Activated CD4-positive, alpha-beta T cell treated with anti-CD3 and anti-CD28 coated beads for 48 hours (primary cell): Measurements from ENCODE around the gene FBXL20.
"Not testable (repeated sequence)": the region's sequence is repeated elsewhere in the genome, so short reads cannot be mapped to it uniquely, and the experiment has no call there.

Source experiments
- DNase-seq: peaks from one replicate; pipeline ENCODE4 v3.0.0-alpha.2; 2020

The FBXL20 gene

DNA sequence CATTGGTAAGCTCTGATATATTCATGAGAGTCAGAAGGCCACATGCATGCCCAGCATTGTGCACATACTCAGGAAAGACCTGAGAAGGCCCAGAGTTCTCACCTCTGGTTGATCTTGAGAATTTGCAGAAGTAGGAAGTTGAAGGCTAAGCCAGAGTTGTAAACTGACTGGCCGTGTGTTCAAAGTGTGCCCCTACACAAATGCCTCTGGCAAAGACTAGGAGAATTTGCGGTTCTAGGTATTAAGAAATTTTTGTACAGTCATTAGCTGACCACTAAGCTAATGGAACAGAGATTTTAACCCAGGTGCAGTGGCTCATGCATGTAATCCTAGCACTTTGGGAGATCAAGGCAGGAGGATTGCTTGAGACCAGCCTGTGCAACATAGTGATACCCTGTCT lies 25.0 kb downstream of the FBXL20 start:
- no peak for DNase-seq

DNA sequence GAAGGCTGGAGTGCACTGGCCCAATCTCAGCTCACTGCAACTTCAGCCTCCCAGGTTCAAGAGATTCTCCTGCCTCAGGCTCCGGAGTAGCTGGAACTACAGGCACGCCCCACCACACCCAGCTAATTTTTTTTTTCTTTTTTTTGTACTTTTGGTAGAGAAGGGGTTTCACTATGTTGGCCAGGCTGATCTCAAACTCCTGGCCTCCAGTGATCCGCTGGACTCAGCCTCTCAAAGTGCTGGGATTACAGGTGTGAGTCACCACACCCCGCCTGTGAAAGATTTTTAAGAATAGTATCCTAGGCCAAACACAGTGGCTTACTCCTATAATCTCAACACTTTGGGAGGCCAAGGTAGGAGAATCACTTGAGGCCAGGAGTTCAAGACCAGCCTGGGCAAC lies 33.6 kb downstream of the FBXL20 start:
- DNase-seq, result not testable (repeated sequence)

DNA sequence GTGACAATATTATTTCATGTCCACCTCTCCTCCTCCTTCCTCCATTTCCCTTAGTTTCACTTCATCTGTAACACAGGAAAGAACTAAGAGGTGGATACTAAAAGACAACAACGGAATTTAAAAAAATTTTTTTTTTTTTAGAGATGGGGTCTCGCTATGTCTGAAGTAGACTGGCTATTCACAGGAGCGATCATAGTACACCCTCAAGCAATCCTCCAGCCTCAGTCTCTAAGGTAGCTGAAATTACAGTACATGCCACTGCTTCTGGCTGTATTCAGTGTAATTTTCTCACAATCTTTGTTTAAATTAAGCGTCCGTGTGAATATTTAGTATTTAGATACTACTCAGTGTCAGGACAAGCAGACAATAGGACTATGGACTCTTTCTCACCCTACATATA lies 35.6 kb downstream of the FBXL20 start:
- no peak for DNase-seq

DNA sequence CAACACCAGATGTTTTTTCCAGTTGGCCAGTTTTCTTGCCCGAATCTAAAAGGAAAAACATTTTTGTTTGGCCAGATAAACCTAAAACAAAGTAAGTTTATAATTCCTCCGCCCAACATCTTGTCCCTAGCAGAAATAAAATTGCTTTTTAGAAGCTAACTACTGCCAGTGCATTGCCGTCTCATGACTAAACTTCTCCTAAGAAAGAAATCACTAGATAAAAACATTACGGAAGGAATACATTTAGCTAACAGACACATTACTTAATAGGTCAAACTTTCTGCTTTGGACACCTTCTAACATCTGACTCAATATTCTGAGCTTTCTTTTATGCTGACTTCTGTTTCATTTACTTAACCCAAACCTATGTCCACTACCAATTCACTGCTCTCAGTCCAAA lies 36.2 kb downstream of the FBXL20 start:
- no peak for DNase-seq

- no peak for DNase-seq
Observed at GRCh38 chr17:39364236-39365025, 37.0 kb downstream of the FBXL20 start.

DNA sequence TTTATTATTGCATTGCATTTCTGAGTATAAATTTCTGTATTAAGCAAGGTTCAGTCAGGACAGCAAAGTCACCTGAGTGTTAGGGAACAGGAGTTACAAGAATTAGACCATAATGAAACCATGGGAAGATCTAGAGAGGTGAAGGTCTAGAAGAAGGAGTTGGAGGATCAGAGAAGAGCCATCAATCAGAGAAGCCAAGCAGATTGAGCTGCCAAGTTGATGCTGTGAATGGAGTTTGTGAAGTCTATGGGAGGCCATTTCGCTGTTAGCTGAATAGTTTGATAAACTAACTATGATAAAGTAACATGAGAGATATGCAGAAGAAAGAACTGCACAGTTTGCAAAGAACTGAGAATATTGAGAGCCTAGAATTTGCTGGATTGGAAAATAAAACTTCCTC lies 40.4 kb downstream of the FBXL20 start:
- no peak for DNase-seq

DNA sequence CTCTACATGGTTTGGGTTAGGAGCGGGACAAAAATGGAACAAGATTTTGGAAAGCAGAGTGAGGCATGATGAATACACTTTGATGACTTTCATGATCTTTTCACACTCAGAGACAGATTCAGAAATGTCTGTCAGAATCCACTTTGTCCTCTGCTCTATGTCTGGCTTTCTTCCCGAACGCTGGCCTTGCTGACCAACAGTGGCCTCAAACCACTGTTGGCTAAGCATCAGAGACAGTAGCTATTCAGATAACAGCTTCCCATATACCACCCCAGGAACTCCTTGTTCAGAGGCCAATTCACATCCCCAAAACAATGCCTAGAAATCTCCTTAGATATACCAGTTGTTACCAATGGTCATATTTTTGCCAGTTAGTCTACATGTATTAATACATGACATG lies 40.9 kb downstream of the FBXL20 start:
- no peak for DNase-seq

GRCh38 chr17:39359994-39360393 lies 41.4 kb downstream of the FBXL20 start:
- DNase-seq, result no peak

DNA sequence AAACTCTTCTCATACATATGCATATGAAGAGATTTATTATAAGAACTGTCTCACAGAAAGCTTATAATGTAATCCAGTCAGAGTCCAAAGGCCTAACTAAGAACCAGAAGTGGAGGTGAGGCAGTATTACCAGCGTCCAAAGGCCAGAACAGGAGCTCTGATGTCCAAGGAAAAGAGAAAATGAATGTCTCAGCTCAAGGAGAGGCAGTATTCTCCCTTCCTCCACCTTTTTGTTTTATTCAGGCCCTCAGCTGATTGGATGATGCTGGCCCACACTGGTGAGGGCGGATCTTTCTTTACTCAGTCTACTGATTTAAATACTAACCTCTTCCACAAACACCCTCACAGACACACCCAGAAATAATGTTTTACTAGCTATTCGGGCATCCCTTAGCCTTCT lies 43.4 kb downstream of the FBXL20 start:
- no peak for DNase-seq

GRCh38 chr17:39357488-39357887 lies 43.9 kb downstream of the FBXL20 start:
- DNase-seq, result no peak

GRCh38 chr17:39352986-39353385 lies 48.4 kb downstream of the FBXL20 start:
- DNase-seq, result no peak

- no peak for DNase-seq
Observed at GRCh38 chr17:39352511-39352910, 48.9 kb downstream of the FBXL20 start.

GRCh38 chr17:39351508-39351907 lies 49.9 kb downstream of the FBXL20 start:
- no peak for DNase-seq

- DNase-seq, result no peak
Observed at GRCh38 chr17:39349246-39349645, 52.2 kb downstream of the FBXL20 start.

DNA sequence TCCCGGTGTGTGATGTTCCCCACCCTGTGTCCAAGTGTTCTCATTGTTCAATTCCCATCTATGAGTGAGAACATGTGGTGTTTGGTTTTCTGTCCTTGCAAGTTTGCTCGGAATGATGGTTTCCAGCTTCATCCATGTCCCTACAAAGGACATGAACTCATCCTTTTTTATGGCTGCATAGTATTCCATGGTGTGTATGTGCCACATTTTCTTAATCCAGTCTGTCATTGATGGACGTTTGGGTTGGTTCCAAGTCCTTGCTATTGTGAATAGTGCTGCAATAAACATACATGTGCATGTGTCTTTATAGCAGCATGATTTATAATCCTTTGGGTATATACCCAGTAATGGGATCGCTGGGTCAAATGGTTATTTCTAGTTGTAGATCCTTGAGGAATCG lies 54.6 kb downstream of the FBXL20 start:
- DNase-seq, result not testable (repeated sequence)

GRCh38 chr17:39341541-39341940 lies 59.9 kb downstream of the FBXL20 start:
- no peak for DNase-seq

DNA sequence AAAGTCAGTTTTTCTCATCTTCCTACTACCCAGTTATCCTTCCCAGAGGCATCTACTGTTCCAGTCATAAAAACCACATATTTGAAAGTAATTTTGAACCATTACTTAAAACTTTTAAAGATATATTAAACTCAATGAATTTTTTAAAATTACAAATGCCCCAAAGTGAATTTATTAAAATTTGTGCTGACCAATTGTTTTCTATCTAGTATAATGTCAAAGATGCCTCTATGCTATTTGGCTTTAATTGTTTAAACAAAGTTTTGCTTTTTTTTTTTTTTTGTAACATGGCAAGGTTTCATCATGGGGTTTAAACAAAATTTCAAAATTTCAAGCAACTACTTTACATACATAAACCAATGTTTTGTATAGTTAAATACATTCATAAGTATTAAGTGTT lies 60.7 kb downstream of the FBXL20 start:
- DNase-seq, result no peak

GRCh38 chr17:39339272-39339671 lies 62.2 kb downstream of the FBXL20 start:
- no peak for DNase-seq

DNA sequence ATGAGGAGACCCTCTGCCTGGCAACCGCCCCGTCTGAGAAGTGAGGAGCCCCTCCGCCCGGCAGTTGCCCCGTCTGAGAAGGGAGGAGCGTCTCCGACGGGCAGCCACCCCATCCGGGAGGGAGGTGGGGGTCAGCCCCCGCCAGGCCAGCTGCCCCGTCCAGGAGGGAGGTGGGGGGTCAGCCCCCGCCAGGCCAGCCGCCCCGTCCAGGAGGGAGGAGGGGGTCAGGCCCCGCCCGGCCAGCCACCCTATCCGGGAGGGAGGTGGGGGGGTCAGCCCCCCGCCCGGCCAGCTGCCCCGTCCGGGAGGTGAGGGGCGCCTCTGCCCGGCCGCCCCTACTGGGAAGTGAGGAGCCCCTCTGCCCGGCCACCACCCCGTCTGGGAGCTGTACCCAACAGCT lies 63.8 kb downstream of the FBXL20 start:
- not testable (repeated sequence) for DNase-seq

- no peak for DNase-seq
Observed at GRCh38 chr17:39335704-39336223, 65.7 kb downstream of the FBXL20 start.

DNA sequence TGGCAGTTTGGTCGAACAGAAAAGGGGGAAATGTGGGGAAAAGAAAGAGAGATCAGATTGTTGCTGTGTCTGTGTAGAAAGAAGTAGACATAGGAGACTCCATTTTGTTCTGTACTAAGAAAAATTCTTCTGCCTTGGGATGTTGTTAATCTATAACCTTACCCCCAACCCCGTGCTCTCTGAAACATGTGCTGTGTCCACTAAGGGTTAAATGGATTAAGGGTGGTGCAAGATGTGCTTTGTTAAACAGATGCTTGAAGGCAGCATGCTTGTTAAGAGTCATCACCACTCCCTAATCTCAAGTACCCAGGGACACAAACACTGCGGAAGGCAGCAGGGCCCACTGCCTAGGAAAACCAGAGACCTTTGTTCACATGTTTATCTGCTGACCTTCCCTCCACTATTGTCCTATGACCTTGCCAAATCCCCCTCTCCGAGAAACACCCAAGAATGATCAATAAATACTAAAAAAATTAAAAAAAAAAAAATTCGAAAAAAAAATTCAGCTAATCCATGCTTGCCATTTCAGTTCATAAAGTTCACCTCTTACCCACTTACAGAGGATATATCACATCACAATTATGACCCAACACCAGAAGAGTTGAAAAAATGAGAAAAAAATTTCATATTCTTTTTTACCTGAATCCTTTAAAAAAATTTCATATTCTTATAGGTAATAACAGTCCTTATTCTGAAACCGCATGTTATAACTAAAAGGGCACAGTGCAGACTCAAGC lies 67.2 kb downstream of the FBXL20 start:
- DNase-seq, result not testable (repeated sequence)

DNA sequence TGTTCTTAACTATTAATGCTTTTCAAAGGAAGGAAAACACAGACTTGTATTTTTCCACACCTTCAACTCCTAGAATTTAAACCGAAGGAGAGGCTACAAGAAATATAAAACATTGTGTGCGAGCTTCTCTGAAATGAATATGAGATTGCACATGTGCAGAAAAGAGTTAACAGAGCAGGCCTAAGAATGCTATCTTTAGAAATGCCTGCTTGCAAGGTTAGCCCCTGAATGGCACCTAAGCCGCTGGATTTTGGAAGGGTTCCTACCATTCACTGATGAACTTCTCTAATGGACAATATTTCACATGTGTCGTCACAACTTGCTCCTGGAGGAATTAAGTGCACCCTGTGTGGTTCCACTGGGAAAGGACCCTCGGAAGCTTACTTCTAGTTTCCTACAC lies 69.3 kb downstream of the FBXL20 start:
- no peak for DNase-seq

DNA sequence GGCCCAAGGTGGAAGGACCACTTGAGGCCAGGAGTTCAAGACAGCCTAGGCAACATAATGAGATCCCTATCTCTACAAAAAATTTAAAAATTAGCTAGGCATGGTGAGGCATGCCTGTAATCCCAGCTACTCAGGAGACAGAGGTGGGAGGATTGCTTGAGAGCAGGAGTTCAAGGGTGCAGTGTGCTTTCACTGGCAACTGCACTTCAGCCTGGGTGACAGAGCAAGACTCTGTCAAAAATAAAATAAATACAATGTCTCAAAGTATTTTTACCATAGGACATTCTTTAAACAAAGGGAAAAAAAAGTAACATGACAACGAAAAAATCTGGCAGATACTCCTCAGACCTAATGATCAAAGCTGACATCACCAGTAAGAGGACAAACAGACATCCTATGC lies 72.6 kb downstream of the FBXL20 start:
- DNase-seq, result no peak

GRCh38 chr17:39327109-39327508 lies 74.3 kb downstream of the FBXL20 start:
- no peak for DNase-seq
